Left forelimb (tissue), 1 donor: ENCODE data around the gene STX2.
"Not testable (repeated sequence)": the region's sequence is repeated elsewhere in the genome, so short reads cannot be mapped to it uniquely, and the experiment has no call there.

ENCODE experiments used
- DNase-seq: peaks from one replicate; pipeline ENCODE4 v3.0.0-alpha.2; 2018; ENCODE audit warnings: low spot score

STX2 gene

DNA sequence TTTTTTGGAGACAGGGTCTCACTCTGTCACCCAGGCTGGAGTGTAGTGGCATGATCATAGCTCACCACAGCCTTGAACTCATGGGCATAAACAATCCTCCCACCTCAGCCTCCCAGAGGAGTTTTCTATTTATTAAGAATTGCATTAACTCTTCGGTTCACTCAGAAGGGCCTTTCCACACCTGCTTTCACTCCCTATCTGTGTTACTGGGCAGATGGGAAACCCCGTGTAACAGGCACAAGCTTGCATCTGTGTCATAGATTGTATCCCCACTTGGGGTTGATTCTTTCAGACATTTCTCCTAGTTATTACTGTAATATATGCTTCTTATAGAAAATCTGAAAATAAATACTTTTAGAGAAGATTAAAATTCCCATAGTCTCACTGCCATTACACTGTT lies 38.7 kb downstream of the STX2 start:
- DNase-seq = no peak

DNA sequence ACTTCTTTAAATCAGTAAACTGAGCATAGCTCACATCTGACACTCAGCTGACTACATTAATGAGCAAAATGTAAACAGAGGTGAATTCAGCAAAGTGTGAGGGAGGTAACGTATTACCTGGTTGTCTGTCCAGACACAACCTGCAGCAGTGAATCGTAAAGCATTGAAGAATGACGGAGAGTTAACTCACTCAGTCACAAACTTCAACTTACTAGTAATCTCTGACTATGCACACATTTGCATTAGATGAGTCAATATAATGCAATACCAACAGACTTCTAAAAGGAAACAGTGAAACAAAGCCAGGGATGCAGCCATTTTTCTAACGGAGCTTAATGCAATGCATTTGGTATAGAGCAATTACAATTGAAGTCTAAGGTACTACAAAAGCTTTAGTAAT lies 40.0 kb downstream of the STX2 start:
- DNase-seq = no peak

DNA sequence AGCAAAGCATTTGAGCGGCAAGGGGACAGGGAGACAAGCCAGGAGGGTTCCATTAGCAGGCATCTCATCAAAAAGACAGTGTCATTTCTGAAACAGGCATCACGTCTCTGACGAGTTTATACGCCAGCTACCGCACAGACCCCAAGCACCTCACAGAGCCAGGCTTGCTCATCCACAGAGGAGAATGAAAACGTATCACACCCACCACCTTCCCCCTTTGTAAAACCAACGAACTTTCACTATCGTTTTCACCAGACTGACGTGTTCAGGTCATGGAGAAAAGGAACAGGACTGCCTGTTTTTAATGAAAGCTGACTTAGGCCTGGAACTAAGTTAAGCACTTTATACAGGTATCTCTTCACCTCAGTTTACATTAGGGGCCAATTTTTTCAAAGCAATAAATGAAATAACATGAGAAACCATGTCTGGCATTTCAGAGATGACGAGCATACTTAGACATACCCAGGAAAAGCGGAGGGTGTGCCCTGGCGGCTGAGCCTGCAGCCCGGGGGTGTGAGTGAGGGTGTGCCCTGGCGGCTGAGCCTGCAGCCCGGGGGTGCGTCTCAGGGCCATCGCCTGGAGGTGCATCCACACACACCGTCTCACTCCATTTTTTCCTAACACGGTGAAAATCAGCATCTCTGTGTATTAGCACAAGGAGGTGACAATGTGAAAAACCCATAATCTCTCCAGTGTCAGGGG lies 41.9 kb downstream of the STX2 start:
- no peak for DNase-seq

DNA sequence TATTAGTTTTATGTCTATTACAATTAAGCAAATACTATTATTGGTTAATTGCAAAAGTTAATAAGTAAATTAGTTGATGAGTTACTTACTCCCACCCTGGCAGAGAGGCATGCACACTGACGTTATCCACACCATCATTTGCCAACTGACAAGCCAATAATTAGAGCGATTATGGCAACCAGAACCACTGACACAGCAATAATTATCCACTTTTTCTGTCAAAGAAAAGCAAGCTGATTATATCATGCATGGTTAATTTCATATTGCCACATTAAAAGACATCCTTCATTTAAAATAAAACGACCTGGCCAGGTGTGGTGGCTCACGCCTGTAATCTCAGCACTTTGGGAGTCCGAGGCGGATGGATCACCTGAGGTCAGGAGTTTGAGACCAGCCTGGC lies 43.1 kb downstream of the STX2 start:
- no peak for DNase-seq

DNA sequence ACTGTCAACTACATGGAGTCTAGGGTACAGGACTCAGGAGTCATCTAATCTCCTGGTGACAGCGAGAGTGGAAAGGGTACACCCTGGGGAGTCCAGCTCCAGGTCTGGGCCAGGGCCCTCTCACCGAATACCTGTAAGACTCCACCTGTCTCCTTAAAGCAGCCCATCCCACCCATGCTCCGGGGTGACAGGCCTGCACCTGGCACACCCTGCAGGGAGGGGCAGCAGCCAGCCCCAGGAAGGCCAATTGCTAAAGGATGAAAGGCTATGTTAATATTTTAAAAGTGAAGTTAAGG lies 45.5 kb downstream of the STX2 start:
- no peak for DNase-seq

DNA sequence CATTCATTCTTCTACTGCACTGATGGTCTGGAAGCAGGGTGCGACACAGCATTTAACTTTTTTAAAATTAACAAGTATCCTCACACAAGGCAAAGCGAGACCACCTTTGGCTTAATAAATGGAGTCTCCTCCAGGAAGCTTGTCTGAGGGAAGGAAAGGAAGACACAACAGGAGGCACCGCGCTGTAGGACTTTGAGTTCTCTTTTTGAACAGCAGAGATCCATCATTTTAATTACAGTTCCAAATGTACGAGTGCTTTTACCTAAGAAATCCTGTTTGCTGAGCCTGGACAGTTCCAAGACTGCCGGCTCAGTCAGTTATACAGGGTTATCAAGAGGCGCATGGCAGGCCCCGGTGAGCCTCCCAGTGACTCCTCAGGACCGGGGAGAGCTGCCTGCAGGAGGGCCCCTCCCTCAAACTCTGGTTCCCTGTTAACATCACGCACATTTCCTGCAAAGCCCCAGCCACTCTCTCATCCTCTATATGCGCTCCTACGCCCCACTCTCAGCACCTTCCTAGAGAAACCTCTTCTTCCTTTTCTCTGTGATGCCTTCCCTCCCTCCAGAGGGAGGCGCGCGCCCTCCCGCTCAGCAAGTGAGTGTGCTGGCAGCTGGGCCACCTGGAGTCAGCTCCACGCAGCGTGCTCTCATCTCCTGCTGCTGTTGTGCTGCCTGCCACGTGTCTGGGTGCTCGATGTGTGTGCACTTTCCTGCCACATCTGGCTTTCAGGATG lies 46.1 kb downstream of the STX2 start:
- DNase-seq = no peak

DNA sequence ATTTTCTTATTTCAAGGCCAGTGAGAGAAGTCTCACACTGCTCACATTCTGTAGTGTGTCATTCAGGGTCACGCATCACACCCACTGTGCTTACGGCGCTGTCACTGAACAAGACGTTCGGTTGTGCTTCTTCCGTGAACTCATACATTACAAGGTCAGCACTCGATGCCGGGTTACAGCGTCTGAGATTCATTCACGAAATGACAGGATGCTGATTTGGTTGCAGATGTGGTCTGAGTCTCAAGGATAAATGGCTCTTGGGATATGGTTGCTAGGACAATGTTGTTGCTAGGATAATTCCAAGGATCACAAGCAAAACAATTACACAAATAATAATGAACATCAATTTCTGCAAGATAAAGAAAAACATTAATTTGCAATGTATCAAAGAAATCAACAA lies 47.4 kb downstream of the STX2 start:
- DNase-seq = no peak

DNA sequence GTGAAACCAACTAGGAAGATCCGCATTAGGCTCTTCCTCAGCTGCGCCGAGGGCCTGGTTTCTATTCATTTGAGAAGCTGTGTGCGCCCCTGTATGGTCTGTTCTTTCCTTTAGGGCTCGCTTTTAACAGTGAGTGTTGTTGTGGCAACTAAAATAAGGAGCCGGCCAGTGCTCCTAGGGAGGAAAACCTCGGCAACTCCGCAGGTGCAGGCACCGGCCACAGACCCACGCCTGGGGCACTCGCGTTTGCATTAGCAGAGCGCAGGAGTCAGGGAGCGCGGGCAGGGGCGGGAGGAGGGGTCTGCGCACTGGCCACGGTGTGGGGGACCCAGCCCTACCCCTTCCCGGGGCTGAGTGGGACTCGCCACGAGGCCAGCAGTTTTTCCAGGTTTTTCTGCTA lies 50.5 kb downstream of the STX2 start:
- no peak for DNase-seq

DNA sequence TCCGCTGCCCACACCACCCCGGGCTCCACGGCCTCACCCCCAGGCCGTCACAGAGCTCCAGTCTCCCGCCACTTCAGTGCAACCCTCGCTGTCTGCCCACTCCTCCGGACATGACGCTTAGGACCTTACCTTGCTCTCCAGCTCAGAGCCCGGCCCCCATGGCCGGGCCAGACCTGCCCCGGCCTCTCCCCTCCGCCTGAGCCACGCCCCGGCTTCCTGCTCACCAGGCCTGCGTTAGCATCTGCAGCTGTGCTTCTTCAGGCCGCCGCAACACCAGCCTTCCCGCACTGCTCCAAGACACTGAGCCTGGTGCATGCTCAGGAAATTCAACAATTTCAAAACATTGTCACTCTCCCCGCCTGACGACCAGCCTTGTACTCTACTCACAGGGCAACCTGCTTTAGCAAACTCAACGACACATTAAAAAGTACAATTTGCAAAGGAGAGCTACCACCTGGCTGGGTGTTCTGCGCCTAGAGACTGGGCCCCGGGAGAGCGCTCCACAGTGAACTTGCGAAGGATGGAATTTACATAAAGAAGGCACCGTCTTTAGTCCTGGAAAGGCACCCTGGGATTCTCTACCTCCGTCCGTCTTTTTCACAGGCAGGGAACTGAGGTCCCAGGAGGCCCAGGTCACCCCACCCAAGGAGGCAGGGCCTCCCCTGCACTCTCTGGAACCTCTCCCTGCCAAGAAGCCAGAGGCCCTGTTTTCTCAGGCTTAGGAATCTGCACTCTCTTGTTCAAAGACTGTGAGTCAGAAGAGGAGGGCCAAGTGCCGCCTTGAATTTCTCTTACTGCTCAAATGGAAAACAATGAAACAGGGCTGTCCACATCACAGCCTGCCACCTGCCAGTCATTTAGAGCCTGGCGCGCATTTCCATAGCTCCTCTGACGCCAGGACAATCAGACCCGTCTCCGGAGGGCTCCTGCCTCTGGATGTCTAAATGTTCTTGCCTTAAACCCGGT lies 51.3 kb downstream of the STX2 start:
- no peak for DNase-seq

DNA sequence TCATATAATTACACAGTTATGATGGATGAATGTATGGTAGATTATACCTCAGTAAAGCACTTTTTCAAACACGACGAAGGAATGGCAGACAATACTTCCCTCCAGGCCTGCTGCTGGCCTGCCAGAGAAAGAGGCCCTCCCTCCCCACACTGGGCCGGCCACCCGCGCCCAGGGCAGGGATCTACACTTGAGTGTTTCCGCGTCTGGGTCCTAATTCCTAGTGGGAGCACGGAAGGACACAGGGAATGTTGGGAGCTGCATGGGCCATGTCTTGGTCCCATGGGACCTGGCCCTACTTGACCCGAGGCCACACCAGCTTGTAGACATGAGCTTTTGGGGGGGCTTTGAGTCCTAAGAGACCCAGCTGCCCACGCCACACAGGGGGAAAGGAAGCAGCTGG lies 52.0 kb downstream of the STX2 start:
- DNase-seq = no peak

DNA sequence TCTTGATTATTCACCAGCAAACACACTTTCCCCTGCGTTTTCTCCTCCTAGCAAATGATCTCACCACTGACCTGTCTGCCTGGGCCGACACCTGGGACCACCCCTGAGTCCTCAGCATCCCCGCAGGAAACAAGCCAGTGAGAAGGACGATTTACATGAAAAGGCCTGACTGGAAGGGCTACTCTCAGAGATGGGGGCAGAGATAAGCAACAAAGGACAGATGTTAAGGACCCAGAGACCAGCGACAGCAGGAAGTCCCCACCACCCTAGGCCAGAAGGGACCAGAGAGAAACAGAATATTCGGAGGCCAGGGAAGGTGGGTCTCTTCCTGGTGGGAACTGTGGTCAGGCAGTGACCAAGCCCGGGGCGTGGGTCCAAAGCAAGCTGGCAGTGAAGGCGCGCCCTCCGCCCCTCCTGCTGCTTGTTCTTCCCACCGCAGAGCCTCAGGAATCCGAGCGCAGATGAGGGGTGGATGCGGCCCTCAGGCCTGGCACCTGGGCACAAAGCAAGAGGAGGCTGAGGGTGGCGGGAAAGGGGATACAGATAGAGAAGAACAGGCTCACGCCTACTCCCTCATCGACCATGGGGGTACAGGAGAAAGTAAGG lies 55.8 kb downstream of the STX2 start:
- no peak for DNase-seq

DNA sequence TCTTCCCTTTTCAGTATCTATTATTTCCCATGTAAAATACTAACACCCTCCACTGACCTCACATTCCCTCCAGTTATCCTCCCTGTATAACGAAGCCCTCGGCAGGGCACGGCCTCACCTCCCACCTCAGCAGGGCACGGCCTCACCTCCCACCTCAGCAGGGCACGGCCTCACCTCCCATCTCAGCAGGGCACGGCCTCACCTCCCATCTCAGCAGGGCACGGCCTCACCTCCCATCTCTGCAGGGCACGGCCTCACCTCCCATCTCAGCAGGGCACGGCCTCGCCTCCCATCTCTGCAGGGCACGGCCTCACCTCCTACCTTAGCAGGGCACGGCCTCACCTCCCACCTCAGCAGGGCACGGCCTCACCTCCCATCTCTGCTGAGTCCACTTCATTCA lies 56.8 kb downstream of the STX2 start:
- DNase-seq = not testable (repeated sequence)

DNA sequence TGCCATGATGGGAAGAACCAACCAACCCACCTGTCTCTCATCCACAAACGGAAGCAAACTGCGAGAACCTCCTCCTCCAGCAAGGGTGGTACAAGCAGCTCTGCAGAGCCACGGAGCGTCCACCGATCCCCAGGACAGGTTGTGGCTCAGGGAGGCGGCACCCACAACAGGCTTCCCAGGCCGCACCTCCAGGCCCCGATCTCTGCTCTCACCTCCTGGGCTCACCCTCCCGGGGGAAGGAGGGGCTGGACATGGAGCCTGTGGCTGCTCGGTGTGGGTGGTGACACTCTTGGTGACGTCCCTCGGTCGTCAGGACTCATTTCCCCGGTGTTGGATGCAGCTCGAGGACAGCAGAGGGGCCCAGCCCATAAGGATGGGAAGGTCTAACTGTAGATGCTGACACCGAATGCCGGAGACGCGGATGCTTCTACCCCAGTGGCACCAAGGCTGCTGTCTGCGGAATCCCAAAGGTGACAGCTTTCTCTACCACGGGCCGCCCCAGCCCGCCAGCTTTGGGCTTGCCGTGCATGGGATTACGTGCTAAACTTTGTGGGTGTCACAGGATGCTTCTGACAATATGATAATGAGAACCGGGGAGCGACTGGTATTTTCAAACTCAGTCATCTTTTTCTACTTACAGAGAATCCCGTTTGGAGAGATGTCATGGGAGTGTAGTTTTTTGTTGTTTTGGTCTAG lies 58.0 kb downstream of the STX2 start:
- DNase-seq = no peak

DNA sequence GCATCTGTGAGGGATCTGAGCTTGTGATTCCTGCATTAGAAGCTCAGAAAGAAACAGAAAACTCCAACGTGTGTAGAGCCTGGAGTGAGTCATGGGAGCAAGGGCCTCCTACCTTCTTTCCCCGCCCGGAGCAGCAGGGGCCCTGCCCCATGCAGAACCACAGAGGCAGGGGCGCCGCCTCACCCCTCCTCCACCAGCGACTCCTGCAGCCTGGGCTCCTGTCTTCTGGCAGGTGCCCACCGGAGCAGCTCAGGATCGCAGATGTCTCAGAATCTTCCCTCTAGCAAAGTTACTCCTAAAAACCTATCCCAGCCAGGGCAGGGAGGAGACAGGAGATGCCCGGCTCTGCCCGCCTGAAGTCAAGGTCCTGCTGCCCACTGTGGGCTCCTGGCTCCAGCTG lies 58.7 kb downstream of the STX2 start:
- no peak for DNase-seq

DNA sequence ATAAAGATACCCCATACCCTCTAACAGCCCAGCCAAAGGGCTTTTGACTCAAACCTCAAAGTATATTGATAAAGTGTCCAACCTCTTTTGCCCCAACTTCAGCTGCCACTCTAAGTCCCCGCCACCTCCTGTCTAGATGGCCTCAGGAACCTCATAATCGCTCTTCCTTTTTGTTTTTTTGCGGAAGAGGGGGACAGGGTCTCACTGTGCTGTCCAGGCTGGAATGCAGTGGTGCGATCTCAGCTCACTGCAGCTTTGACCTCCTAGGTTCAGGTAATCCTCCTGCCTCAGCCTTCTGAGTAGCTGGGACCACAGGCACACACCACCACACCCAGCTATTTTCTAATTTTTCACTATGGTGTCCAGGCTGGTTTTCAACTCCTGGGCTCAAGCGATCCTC lies 60.3 kb downstream of the STX2 start:
- no peak for DNase-seq

DNA sequence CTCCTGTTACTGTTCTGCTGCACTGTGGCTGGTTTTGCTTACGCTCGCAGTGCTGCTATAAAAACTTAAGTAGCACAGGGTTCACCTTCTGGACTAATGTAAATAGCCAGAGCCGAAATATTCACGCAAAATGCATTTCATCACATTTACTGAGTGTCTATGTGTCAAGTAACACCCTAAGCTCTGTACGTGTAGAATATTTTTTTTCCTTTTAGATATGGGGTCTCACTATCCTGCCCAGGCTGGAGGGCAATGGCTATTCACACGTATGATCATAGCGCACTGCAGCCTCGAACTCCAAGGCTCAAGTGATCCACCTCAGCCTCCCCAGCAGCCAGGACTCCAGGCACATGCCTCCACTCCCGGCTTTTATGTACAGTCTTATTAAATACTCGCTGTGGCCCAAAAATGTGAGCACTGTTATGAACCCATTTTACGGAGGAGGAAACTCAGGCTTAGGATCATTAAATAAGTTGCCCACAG lies 62.2 kb downstream of the STX2 start:
- no peak for DNase-seq

DNA sequence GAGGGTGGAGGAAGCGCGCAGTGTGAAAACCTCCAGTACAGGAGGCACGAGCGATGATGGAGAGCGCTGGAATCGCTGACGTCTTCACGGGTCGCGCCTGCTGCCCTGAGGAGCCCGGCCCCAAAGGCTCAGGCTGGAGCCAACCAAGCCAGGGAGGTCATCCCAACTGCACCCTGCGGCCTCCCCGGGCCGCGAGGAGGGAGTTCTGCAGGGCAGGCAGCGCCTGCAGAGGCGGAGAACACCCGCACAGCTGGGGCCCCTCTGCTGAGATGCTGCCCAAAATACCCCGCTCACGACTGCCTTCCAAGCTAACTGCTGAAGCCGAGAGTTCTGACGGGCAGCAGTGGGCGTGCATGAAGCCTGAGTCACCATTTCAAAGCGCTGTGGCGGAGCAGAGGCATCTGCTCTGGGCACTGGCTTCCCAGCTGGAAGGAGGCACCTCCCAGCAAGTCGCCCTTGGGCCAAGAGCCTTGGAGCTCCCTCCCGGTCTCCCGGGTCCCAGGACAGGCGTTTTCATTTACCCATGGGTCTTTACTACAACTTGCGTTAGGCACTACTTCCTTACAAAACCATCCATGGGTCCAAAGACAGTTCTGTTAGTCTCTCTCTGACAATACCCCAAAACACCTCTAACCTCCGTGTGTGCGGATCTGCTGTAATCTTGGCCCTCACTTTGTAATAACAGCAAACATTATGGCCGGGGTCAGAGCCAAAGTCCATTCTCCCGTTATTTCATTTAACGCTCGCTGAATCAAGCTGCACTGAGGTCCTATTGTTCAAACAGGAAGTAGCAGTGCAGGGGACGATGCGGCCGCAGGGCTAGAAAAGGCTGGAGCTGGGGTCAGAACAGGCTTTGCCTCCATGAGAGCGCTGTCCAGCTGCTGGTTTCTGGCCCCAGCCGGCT lies 62.8 kb downstream of the STX2 start:
- peak; percentile 70 for DNase-seq

DNA sequence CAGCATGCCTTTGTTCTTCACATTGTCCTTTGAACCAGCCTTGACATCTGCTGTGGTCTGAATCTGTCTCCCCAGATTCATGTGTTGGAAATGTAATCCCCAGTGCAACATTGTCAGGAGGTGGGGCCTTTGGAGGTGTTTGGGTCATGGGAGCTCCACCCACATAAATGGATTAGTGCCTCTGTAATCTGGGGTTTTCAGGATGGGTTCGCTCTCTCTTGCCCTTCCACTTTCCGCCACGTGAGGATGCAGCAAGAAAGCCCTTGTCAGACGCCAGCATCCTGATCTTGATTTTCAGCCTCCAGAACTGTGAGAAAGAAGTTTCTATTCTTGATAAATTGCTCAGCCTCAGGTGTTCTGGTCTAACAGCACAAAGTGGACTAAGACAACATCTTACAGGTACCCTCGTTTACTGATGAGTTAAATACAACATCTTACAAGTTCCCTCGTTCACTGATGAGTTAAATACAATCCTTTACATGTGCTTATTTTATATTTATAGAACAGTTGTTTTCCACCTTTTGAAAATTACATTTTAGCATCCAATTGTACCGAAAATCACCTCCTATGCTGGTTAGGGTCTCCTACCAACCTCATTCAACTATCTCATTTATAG lies 68.5 kb downstream of the STX2 start:
- DNase-seq = no peak

DNA sequence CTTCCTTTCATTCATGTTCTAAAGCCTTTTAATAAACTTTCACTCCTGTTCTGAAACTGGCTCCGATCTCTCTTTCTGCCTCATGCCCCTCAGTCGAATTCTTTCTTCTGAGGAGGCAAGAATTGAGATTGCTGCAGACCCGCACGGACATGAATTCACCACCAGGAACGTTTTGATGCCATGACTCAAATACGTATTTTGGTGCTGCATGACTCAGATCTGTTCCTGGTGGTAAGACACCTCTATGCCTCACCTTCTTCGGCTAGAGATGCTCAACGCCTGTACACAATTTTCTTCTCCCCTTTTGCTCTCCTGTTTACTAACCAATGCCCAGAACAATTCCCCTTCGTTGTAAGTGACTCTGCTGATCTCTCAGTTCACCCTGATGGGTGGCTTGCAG lies 70.9 kb downstream of the STX2 start:
- DNase-seq = peak; percentile 9

DNA sequence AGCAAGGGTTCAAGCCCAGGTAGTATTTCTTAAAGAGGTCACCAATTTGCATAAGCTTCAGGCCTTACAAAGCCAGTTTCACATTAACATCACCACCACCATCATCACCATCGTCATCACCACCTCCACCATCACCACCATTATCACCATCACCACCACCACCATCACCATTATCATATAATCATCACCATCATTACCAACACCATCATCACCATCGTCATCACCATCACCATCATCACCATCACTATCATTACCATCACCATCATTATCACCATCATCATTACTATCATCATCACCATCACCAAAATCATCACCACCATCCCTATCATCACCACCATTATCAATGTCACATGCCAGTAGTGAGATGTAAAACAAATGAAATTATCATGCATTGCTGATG lies 72.6 kb downstream of the STX2 start:
- no peak for DNase-seq
